ENCODE measurements around the gene TRAF4.

DNA sequence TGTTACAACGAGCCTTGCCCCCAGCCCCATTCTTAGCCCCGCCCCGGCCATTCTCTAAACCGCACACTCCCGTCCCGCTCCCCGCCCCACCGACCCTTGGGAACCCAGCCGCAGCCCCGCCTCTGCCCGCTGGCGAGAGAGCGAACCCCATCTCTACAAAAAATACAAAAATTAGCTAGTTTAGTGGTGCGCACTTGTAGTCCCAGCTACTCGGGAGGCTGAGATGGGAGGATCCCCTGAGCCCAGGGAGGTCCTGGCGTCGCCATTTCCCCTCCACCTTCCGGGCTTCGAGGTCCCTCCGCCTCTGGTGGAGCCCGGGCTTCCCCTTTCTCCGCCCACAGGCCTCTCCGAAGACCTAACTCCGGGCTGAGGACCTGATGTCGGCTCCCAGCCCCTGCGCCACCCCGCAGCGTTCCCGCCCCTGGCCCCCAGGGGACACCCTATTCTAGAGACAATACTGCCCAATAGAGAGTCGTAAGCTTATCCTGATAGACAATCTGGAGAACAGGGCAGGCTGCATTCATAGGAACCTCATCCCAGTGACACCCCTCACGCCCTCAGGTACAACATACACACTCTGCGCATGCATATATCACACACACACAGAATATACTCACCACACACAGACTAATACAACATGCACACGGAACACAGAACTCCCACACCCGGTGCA, 31.6 kb upstream of the TRAF4 start:
- TF ChIP-seq, protein P1, sequence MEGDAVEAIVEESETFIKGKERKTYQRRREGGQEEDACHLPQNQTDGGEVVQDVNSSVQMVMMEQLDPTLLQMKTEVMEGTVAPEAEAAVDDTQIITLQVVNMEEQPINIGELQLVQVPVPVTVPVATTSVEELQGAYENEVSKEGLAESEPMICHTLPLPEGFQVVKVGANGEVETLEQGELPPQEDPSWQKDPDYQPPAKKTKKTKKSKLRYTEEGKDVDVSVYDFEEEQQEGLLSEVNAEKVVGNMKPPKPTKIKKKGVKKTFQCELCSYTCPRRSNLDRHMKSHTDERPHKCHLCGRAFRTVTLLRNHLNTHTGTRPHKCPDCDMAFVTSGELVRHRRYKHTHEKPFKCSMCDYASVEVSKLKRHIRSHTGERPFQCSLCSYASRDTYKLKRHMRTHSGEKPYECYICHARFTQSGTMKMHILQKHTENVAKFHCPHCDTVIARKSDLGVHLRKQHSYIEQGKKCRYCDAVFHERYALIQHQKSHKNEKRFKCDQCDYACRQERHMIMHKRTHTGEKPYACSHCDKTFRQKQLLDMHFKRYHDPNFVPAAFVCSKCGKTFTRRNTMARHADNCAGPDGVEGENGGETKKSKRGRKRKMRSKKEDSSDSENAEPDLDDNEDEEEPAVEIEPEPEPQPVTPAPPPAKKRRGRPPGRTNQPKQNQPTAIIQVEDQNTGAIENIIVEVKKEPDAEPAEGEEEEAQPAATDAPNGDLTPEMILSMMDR (optimal IDR thresholded peaks at IDR 0.05 in 1 of 3, IDR thresholded peaks at IDR 0.05 in 1 of 3, conservative IDR thresholded peaks at IDR 0.05 in 1 of 3; ENCODE audit: extremely low read depth in 1 of 3, insufficient read depth in 2 of 3, low read length in 3 of 3), result no peak
- TF ChIP-seq EZH2 (IDR thresholded peaks at IDR 0.05; ENCODE audit: low read length), result no peak
